ENCODE results near the gene KCNG2. TPM values are rescaled to one million over a fixed set of nuclear protein-coding genes. Genes with fewer than 3 reads are reported as not detected.

Gene KCNG2
- total and polyA plus RNA-seq, 2 of the 13 experiments (the other 11 are each of a cell fraction or from before 2014, with no cell fraction given), result not detected

DNA sequence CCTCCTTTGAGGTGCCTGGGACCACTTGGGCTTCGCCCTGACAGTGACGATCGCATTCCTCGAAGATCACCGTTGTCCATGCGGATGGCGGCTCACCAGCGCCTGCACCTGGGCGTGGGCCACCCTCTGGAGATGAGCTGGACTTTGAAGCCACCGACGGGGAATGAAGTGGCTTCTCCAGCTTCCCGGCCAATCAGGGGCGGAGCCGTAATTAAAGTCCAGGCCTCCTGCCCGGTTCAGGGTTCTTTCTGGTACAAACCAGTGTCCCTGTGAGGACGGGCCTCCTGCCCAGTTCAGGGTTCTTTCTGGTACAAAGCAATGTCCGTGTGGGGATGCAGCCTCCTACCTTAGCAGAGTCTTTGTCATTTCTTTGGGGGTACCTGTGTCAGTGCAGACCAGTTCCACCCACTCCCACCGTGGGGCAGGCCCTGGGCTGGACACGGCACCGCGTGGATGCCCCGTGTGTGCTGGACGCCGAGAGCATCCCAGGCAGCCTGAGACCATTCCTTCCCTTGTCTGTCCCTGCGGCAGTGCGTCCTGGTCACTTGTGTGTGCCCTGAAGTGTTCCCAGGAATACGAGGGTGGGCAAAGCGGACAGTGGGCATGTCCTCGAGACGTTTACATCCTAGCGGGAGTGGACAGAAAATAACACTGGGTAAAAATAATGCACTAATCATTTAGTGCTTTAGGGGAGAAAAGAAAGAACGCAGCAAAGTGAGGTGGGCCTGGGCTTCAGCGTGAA, 55.0 kb downstream of the KCNG2 start:
- H3K36me3 ChIP-seq (replicated peaks in 1 of 2; ENCODE audit: control insufficient read depth in 1 of 2, insufficient read depth in 2 of 2, low read length in 2 of 2), result no peaks in the 10 kb centered on the region
- 59% methylated on average over 9 of the region's 33 CpGs for WGBS (ENCODE audit: low lambda C conversion rate)
- intact Hi-C loops (cut with micrococcal nuclease; ENCODE audit: unreplicated experiment) (no loop called here), in situ Hi-C loops (cut with HindIII; ENCODE audit: extremely low pct_ligation_motif_present, low pct_unique_long_range_greater_than_20kb) (no loop called here)
- no peaks in the 10 kb centered on the region for H3K9me3 ChIP-seq (ENCODE audit: low read length)
- CTCF ChIA-PET (ENCODE audit: low intra/inter-chr PET ratio, low total read pairs), result no interaction called here
- no peak overlapping the region for H3K9ac ChIP-seq (ENCODE audit: insufficient read depth, low read depth, low read length)
- ATAC-seq (peak; percentile 55), DNase-seq (ENCODE audit: low spot score) (peak; percentile 35), FAIRE-seq (no peak)
- POLR2A ChIA-PET, result no interaction called here
- H3K27me3 ChIP-seq (ENCODE audit: control insufficient read depth in 1 of 2, insufficient read depth in 2 of 2, low read length in 2 of 2), result peaks cover 3 to 36% of the 10 kb centered on the region in 2 experiments; a peak in 4 of 5 replicates
- H3K4me3 ChIP-seq (replicated peaks in 1 of 3; ENCODE audit: insufficient read depth in 1 of 3, low read depth in 2 of 3, low read length in 3 of 3), result 0 out of 6 replicates have a peak overlapping the region, but pooled peaks of 1 of the 3 experiments have one; percentile 8
- H3K27ac ChIP-seq (ENCODE audit: extremely low read length, insufficient read depth, low read length), result no peak overlapping the region
- H4K20me1 ChIP-seq (ENCODE audit: insufficient read depth, low read length), result no peaks in the 10 kb centered on the region
- no TSS peak for BruUV-seq (replicated peaks)
- H2AFZ ChIP-seq (ENCODE audit: low read length), result no peak overlapping the region
- H3K4me2 ChIP-seq (ENCODE audit: low read depth, low read length), result peak overlapping the region; percentile 59
- H3K79me2 ChIP-seq (ENCODE audit: insufficient read depth, low read length), result no peaks in the 10 kb centered on the region
- H3K4me1 ChIP-seq (ENCODE audit: insufficient read depth, low read length), result peaks cover 33% of the 10 kb centered on the region
- TF ChIP-seq PAX8 (CRISPR knock-in tag; IDR thresholded peaks at IDR 0.05; ENCODE audit: borderline replicate concordance) (no peak), SAP130 (CRISPR knock-in tag; IDR thresholded peaks at IDR 0.05; ENCODE audit: low read depth) (0 out of 2 replicates have a peak, but pooled peaks have one; percentile 17), RCOR2 (CRISPR knock-in tag; IDR thresholded peaks at IDR 0.05) (no peak), ZNF7 (CRISPR knock-in tag; IDR thresholded peaks at IDR 0.05) (no peak), ZNF776 (CRISPR knock-in tag; IDR thresholded peaks at IDR 0.05) (no peak), ZNF431 (CRISPR knock-in tag; IDR thresholded peaks at IDR 0.05; ENCODE audit: borderline replicate concordance, low read depth) (no peak), NCOA1 (CRISPR knock-in tag; IDR thresholded peaks at IDR 0.05) (no peak), MXI1 (IDR thresholded peaks at IDR 0.05; ENCODE audit: borderline replicate concordance, low read depth, low read length) (no peak), ZNF501 (CRISPR knock-in tag; IDR thresholded peaks at IDR 0.05) (peak; percentile 47; the same call in 1 of the 2 replicates), XBP1 (CRISPR knock-in tag; IDR thresholded peaks at IDR 0.05) (no peak), IKZF1 (IDR thresholded peaks at IDR 0.05) (no peak), ESRRA (CRISPR knock-in tag; IDR thresholded peaks at IDR 0.05; ENCODE audit: low read depth) (no peak), NR2F2 (IDR thresholded peaks at IDR 0.05; ENCODE audit: borderline replicate concordance, low read depth) (no peak), SOX6 (IDR thresholded peaks at IDR 0.05) (no peak), SOX6 (CRISPR knock-in tag; IDR thresholded peaks at IDR 0.05) (no peak)
- TF ChIP-seq, protein P1, sequence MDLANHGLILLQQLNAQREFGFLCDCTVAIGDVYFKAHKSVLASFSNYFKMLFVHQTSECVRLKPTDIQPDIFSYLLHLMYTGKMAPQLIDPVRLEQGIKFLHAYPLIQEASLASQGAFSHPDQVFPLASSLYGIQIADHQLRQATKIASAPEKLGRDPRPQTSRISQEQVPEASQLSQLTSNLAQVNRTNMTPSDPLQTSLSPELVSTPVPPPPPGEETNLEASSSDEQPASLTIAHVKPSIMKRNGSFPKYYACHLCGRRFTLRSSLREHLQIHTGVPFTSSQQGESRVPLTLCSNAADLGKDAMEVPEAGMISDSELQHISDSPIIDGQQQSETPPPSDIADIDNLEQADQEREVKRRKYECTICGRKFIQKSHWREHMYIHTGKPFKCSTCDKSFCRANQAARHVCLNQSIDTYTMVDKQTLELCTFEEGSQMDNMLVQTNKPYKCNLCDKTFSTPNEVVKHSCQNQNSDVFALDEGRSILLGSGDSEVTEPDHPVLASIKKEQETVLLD (CRISPR knock-in tag; IDR thresholded peaks at IDR 0.05; ENCODE audit: low read depth), result no peak
- TF ChIP-seq, protein P2, sequence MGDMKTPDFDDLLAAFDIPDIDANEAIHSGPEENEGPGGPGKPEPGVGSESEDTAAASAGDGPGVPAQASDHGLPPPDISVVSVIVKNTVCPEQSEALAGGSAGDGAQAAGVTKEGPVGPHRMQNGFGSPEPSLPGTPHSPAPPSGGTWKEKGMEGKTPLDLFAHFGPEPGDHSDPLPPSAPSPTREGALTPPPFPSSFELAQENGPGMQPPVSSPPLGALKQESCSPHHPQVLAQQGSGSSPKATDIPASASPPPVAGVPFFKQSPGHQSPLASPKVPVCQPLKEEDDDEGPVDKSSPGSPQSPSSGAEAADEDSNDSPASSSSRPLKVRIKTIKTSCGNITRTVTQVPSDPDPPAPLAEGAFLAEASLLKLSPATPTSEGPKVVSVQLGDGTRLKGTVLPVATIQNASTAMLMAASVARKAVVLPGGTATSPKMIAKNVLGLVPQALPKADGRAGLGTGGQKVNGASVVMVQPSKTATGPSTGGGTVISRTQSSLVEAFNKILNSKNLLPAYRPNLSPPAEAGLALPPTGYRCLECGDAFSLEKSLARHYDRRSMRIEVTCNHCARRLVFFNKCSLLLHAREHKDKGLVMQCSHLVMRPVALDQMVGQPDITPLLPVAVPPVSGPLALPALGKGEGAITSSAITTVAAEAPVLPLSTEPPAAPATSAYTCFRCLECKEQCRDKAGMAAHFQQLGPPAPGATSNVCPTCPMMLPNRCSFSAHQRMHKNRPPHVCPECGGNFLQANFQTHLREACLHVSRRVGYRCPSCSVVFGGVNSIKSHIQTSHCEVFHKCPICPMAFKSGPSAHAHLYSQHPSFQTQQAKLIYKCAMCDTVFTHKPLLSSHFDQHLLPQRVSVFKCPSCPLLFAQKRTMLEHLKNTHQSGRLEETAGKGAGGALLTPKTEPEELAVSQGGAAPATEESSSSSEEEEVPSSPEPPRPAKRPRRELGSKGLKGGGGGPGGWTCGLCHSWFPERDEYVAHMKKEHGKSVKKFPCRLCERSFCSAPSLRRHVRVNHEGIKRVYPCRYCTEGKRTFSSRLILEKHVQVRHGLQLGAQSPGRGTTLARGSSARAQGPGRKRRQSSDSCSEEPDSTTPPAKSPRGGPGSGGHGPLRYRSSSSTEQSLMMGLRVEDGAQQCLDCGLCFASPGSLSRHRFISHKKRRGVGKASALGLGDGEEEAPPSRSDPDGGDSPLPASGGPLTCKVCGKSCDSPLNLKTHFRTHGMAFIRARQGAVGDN (CRISPR knock-in tag; IDR thresholded peaks at IDR 0.05), result peak; percentile 57
- TF ChIP-seq, protein P3, sequence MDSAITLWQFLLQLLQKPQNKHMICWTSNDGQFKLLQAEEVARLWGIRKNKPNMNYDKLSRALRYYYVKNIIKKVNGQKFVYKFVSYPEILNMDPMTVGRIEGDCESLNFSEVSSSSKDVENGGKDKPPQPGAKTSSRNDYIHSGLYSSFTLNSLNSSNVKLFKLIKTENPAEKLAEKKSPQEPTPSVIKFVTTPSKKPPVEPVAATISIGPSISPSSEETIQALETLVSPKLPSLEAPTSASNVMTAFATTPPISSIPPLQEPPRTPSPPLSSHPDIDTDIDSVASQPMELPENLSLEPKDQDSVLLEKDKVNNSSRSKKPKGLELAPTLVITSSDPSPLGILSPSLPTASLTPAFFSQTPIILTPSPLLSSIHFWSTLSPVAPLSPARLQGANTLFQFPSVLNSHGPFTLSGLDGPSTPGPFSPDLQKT (CRISPR knock-in tag; IDR thresholded peaks at IDR 0.05; ENCODE audit: borderline replicate concordance), result no peak

Data from HepG2 (cell line).